Stimulated activated CD4-positive, alpha-beta T cell treated with anti-CD3 and anti-CD28 coated beads, TNF-alpha, amount 100 ng/mL, for 4 hours (primary cell): ENCODE data around the gene CLDN6.

Experiments
- DNase-seq, 3 experiments: peaks; one replicate each; pipeline ENCODE4 v3.0.0-alpha.2; 2020; ENCODE audit warnings: low read depth in 3 of 3

The CLDN6 gene

DNA sequence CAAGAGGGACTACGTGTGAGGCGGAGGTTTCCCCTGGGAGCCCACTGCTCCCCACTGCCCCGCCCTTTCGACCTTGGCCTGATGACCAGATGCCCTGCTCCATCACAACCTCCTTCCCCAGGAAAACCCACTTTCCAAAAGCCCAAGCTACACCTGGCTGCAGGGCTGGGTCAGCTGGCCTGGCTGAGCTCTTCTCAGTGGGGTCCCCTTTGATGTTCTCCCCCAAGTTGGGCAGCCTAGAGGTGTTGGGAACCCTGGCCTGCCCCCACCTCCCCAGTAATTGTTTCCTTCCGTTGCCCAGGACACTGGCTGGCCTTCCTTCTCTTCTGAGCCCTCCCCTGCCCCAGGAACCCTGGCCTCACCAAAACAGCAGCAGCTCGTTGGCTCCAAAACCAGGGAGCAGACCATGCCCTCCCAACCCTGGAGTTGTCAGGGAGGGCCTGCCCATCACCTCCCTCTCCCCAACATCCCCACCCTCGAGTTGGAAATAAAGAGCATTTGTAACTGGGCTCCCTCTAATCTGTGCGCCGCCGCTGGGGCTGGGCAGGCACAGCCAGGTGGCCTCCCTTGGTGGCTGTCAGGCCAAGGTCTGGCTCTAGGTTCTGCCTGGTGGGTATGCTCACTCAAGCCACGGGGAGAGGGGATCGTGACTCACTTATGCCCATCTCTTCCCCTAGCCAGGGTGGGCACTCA, 3.8 kb downstream of the CLDN6 start:
- DNase-seq: no peak

DNA sequence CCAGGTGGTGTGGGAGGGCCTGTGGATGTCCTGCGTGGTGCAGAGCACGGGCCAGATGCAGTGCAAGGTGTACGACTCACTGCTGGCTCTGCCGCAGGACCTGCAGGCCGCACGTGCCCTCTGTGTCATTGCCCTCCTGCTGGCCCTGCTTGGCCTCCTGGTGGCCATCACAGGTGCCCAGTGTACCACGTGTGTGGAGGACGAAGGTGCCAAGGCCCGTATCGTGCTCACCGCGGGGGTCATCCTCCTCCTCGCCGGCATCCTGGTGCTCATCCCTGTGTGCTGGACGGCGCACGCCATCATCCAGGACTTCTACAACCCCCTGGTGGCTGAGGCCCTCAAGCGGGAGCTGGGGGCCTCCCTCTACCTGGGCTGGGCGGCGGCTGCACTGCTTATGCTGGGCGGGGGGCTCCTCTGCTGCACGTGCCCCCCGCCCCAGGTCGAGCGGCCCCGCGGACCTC, 4.5 kb downstream of the CLDN6 start:
- no peak for DNase-seq

DNA sequence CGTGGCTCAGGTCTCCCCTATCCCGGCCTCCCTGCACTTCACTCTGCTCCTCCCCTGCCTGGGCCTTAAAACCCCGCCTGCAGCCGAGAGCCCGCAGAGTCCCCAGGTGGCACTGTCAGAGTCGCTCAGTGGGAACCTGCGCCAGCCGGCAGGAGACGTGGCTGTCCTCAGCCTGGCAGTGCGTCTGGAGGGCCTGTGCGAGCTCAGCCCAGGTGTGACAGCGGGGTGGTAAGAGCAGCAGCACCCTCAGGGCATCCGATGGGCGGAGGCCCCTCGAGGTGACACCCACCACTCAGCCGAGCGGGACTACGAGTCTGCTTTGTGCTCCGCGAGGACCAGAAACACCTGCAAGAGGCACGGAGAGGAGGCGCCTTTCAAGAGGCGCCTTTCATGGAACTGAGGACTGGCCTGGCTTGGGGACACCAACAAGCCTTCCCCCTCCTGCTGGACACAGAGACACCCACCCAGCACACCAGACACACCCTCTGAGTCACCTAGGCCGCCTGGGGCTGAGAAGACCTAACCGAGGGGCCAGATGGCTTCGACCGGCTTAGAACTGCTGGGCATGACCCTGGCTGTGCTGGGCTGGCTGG, 5.1 kb downstream of the CLDN6 start, which contains the start of gene CLDN9:
Gene CLDN9, plus strand, starts transcription at position 96 of the 593 bp plus-strand sequence. Its CDS starts 440 bp downstream, at position 536.
- DNase-seq: no peak

DNA sequence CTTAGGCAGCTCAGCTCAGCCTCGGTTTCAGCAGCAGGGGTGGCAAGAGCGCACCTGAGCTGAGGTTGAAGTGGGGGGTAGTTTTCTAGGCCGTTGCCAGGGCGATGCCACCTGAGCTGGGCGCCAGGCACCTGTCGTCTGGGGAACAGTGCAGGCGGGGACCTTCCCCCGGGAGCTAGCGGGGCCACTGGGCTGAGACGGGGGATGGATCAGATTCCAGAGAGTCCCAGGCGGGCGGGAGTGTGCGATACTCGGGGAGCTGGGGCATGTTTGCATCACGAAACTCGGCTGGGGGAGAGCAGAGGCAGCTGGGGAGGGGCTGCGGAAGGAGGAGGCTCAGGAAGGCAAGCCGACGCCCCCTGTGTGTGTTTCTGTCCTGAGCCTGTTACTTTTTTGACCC, 5.7 kb downstream of the CLDN6 start:
- DNase-seq: no peak

DNA sequence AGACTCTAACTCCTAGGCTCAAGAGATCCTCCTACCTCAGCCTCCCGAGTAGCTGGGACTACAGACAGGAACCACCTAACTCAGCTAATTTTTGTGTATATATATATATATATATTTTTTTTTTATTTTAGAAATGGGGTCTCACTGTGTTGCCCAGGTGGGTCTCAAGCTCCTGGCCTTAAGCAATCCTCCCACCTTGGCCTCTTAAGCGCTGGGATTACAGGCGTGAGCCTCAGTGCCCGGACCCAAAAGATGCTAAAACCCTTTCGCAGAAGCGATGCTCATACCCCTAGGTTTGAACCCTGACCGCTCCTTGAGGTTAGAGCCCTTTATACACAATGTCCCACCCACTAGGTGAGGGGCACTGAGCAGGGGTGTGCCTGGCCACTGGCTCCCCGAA, 7.5 kb downstream of the CLDN6 start:
- DNase-seq: no peak

DNA sequence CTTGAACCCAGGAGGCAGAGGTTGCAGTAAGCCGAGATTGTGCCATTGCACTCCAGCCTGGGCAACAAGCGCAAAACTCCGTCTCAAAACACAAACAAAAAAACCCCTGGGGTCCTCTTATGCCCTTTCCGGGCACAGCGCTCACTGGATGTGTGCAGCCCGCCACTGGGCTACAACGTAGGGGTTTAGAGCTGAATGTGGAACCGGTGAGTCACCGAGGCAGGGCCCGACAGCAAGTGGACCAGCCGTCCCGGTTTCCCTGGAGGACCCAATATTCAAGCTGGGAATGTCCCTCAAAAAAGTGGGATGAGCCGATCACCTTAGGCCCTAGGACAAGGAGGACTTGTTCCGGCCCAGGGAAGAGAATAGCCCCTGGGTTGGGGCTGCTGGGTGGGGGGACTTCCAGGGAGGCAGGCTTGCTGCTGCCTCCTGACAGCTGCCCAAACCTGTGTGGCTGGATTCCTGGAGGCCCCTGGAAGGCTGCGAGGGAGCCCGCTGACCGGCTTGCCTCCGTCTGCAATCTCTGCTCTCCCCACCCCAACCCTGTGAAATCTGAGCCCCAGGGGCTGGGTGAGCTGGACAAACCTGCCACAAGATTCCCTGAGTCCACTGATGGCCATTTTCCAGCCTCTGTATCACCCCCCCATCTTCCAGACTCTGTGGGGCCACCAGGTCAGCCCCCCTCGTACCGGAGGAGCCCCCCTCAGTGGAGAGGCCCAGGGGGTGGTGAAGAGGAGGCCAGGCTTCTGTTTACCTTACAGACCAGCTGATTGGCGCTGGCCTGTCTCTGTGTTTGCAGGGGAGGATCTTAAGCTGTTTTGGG, 8.2 kb downstream of the CLDN6 start:
- no peak for DNase-seq

DNA sequence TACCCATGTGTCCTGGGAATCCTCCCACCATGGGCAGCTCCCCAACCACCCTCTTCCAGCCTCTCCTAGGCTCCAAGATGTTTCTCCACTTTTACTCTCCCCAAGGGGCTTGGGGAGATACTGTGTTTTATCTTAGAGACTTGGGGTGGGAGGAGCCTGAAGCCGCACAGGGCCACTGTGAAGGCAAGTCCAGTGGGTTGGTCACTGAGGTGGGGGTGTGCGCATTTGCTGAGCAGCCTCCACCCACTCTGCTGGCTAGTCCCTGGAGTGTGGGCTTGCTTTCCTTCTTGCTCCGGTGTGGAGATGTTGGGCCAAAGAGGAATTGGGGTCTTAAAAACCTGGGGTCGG, 9.3 kb downstream of the CLDN6 start:
- no peak for DNase-seq

DNA sequence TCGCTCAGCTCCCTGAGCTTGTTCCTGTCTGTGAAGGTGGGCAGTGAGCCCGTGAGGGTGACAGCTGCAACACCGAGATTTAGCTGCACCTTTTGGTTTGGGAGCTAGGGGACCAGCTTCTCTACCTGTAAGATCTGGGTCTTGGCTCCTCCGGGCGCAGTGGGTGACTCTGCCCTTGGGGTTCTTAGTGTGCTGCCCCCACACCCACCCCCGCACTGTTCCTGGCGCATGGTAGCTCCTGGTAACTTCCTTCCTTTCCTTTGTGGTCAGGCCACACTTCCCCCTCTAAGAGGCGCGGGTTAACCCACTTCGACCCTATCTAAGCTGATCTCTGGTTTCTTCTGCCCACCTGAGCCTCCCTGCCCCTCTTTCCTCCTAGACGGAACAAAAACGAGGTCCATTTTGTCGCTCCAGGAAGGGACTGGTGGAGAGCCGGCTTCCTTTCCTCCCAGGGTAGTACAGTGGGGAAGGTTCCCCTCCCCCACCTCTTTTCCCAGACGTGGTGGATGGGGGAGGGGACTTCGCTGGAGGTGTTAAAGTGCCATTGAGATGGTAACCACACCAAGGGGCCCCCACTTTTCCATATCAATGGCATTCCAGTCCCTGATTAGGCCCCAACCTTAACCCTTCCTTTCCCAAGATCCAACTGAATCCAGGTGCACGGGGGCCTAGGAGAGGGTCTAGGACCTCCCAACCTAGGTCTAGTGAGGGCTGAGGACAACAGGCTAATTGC, 9.9 kb downstream of the CLDN6 start:
- no peak for DNase-seq

DNA sequence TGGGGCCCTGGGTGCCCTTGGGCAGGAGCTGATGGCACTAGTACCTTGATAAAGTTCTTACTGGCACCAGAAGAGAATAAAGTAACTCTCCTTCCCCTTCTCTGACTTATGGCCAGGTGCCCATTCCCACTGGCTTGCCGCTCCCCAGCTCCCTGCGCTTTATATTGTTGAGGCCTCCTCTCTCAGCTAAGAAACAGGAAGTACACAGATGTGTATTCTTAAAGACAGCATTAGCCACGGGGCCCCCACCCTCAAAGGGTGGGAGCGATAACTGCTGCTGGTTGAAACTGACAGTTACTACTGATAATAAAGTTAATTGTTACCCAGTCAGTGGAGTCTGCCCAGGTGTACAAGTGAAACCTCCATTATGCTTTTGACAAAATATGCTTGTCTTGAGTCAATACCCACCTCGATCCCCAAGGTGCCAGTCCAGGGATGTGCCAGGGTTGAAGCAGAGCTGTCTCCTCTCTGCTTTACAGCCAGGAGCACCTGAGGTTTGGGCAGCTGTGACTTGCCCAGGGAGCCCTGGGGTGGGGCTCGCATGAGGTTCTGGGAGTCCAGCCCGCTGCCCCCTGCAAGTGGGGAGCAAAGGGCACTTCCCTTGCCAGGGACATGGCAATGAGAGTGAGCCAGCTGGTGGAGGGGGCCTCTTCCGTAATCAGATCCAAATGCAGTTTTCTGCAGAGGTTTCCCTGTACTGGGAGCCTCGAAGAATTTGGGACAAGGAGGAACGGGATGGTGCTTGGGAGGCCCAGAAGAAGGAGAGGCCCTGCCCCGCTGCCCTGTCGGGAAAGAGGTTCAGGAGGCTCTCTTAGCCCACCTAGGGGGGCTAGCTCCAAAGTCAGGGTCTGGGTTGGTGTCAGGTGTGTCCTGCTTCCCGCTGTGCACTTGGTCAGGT, 10.7 kb downstream of the CLDN6 start:
- DNase-seq: no peak

DNA sequence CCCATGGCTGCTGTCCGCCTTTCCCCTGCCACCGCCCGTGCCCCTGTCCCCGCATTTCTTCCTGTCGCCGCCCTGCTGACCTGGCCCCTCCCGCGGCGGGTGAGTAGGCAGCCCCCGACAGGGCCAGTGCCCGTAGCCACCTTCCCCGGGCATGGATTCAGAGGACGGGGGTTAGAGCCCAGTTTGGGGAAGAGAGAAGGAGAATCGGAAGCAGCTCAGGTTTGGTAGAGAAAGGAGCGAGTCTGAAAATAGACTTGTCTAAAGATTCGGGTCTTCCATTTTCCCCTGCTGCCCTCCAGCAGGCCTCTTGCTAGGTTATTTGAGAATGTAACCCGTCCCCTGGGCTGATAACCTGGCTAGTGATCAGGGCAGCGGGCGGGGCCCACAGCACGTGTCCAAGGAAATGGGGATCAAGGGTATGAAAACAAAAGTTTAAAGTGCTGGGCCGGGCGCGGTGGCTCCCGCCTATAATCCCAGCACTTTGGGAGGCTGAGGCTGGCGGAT, 13.2 kb downstream of the CLDN6 start:
- no peak for DNase-seq

DNA sequence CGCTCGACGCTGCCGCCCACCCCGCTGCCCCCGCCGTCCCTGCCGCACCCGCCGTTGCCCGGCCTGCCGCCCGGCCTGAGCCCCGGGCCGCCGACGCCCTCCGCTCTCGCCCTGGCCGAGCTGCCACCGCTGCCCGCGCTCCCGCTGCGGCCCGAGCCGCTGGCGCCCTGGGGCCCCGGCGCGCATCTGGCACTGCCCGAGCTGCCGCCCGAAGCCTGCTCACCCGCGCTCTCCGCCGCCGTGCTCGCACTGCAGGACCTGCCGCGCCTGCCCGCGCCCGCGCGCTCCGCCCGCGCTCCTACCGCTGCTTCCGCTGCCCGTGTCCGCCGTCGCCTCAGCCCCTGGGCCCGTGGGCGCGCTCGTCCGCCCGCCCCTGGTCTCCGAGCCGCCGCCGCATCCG, 13.7 kb downstream of the CLDN6 start:
- DNase-seq: no peak

DNA sequence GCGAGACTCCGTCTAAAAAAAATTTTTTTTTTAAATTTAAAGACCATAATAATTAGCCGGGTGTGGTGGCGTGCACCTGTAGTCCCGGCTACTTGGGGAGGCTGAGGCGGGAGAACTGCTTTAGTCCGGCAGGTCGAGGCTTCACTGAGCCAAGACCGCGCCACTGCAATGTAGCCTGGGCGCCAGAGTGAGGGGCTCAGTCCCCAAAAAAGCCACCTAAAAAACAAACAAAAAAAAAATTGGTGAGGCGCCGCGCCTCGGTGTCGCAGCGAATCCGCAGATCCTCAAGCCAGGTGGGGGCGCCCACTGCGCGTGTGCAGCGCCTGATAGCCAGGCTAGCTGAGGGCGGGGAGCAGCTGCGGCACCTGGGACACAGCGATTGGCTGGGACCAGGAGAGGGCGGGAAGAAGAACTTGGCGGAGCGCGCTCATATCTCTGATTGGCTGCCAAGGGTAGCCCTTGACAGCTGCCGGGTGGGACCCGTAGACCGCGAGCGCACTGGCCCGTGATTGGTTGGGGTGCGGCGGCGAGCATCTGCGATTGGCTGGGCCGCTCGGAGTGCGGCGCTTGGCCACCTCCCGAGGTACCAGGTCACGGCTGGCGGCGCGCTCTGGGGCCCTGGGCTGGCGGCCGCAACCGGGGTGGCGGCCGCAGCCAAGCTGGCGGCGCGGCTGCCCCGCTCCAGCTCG, 14.3 kb downstream of the CLDN6 start:
- peak; percentile 82 to 95 (median 92) for DNase-seq

DNA sequence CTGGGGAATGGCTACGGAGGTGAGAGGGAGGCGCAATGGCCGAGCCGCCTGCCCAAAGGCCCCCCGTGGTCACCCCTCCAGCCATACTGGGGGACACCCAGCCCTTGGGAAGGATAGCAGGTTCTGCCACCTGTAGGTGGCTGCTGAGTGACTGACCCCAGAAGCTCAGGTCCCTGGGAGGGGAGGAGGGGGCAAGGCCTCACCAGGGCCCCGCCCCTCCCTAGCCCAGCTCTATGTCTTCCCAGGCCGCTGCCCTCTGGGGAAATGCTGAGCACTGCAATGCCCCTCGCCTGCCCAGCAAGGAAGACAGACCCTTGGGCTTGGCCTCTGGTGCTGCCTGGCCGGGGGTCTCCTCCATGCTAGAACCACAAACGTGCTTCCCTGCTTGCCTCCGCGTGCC, 16.7 kb downstream of the CLDN6 start:
- DNase-seq: no peak

DNA sequence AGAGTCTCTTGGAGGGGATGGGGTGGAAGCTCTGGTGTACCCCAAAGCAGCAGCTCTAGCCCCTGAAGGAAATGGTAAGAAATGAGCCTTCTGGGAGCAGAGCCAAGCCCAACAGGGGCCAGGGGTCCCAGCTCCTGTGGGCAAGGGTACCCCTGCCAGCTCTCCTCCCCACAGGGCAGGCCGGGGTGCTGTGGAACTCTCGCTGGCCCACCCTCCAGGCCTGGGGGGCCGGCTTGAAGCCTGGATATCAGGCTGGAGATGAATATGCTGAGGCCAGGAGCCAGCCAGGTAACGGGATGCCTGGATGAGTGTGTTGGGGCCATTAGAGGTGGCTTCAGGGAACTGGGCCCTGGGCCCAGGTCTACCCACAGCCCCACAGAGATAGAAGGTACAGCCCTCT, 17.4 kb downstream of the CLDN6 start:
- DNase-seq: no peak

DNA sequence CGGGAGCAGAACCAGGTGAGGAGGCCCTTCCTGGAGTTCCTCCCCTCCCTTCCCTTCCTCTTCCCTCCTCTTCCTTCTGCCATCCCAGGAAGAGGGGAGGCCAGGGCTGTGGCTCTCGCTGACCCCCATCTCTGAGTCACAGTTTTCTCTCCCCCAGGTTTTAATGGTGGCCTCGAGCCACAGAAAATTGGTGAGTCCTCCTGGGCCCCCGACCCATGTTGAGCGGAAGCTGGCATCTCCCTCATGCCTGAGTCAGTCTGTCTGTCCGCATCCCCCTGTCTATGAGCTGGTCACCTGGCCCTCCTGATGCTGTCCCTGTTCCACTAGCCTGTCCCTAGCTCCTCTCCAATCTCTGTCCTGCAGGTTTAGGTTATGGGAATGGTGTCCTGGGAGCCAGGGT, 18.1 kb downstream of the CLDN6 start:
- no peak for DNase-seq

DNA sequence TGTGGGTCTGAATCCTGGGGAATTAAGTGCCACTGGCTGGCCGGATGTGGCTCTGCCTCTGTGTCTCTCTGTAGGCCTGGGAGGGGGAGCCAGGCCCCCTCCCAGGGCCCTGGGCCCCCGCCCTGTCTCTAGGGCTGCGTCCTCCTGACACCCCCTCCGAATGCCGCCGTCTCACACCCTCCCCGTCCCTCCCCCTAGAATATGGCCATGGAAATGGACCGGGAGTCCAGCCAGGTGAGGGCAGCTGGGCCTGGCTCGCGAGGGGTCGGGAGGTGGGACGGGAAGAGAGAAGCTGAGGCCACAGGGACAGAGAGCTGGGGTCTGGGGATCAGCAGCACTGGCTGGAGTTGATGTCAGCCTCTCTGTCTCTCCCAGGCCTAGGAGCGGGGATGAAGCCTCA, 21.7 kb downstream of the CLDN6 start:
- no peak for DNase-seq

DNA sequence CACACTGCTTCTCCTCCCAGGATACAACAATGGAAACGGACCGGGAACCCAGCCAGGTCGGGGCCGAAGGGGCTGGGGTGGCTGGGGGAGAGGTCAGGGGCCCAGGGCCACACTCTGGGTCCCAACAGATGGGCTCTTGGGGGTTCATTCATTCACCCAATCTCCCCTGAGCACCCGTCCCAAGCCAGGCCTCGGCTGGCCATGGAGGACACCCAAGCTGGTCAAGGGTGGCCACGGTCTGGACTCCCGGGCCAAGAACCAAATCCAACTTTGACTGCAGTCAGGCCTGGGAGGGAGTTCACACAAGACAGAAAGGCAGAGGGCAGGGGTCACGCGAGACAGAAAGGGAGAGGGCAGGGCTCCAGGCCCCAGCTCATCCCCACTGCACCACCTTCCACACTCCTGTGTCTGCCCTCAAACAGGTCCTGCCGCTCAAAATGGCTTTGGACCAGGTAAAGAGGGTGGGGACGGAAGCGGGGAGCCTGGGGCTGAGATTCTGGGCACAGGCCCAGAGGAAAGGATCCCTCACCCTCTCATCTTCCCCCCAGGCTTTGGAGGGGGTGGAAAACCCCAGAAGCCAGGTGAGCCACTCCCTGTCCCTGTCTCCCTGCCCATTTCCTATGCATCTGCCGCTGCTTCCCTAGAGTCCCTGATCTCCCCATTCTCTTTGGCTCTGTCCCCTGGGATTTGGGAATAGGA, 25.5 kb downstream of the CLDN6 start:
- DNase-seq: no peak

DNA sequence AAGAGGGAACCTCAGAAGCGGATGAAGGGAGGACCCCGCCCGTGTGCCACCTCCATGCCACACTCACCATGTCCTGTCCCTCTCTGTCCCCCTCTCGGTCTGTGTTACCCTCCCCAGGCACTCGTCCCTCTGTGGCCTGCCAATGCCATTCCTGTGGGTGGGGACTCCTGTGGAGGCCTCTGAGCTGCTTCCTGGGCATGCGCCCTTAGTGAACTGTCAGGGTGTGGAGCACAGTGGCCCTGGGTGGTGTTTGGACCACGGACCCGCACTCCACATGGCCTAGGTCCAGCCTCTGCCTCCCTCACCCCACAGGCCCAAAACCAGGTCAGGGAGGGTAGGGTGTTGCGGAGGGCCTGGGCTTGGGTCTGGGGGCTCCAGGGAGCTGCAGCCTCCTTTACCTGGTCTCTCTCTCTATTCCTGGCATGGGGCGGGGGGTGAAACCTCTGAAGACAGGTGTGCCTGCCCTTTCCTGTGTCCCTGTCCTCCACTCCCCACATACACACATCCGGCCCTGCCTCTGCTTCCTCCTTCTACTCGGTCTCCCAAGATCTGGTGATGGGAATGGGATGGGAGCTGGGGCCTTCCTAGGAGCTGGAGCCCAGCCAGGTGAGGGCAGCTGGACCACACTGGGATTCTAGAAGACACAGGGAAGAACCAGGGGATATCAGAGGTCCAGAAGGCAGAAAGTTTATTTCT, 26.3 kb downstream of the CLDN6 start:
- DNase-seq: no peak

DNA sequence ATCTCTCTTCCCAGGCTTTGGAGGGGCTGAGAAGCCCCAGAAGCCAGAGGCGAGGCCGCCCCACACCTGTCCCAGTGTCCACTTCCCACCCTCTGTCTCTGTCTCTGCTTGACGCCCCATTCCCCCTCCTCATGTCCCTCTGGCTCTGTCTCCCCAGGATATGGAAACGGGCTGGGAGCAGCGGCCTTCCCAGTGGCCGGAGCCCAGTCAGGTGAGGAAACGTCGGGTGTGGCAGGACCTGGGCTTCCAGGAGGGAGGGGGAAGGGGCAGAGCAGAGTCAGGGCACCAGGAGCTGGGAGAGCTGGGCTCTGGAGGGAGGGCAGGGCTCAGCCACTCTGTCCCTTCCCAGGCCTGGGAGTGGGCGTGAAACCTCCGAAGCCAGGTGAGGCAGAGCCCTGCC, 27.1 kb downstream of the CLDN6 start:
- DNase-seq: no peak
